HG03175 (cell line): ENCODE results near the gene HJURP.

Experiments used
- ATAC-seq: cut with Tn5 transposase; IDR thresholded peaks from one replicate; pipeline ENCODE4 v1.9.1; 2021; ENCODE audit warnings: mild to moderate bottlenecking, moderate library complexity; ENCODE audit not compliant: unreplicated experiment

HJURP gene

DNA sequence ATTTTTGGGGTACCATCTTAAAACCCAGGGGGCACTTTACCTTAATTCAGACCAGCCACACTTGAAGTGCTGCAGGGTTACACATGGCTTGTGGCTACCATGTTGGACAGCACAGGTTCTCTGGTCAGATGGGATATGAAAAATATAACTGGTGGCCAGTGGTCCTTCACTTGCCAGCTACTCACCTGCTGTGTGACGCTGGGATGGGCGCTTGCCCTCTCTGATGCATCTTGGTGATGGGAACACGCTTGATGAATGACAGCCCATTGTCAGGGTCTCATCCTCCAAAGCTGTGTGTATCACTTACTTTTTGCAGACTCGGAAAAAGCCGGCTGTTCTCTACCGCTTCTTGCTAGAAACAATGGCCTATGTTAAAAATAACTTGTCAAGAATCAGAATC is 22.5 kb downstream of the HJURP start:
- no peak for ATAC-seq

GRCh38 chr2:233831011-233831721 is 23.2 kb downstream of the HJURP start:
- ATAC-seq: no peak

GRCh38 chr2:233830111-233830802 is 24.1 kb downstream of the HJURP start:
- no peak for ATAC-seq

DNA sequence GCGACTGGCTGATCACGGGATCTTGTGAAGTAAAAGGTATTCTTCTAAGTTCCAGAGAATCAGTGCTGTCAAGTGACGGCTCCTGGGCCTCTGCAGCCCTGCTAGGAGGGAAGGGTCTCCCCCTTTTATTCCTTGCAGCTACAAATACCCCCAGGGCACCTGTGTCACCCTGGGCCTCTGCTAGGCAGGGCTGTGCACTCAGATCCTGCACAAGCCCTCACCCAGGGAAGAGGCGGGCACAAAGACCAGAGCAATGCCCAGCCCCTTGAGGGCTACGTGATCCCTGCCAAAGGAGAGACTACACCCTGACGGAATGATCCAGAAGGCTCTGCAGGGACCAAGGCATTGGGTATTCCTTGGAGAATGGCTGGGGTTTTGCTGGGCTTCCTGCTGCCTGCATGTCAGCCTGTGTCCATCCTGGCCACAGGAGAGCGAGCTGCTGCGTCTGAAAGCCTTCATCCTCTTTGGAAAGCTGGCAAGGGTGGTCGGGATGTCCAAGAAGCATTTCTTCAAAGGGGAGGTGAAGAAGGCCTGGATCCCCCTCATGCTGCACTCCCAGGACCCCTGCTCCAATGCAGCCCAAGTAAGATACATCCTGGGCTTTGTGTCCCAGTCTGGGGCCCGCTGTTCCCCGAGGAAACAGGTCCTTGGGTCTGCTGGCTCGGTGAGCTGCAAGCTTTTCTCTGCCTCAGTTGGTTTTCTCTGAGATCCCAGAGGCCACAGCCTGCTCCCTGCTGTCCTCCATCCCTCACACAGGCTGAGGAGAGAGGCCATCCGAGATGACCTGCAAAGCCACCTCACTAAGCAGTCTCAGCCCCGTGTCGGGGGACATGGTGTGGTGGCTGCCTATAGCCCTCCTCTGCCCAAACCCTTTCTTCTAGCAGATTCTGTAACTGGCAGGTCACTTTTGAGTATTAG is 24.9 kb downstream of the HJURP start:
- ATAC-seq: no peak

GRCh38 chr2:233828546-233829192 is 25.7 kb downstream of the HJURP start:
- no peak for ATAC-seq

GRCh38 chr2:233824373-233824772 is 30.0 kb downstream of the HJURP start:
- no peak for ATAC-seq

- no peak for ATAC-seq
Observed at GRCh38 chr2:233823731-233824121, 30.6 kb downstream of the HJURP start.

DNA sequence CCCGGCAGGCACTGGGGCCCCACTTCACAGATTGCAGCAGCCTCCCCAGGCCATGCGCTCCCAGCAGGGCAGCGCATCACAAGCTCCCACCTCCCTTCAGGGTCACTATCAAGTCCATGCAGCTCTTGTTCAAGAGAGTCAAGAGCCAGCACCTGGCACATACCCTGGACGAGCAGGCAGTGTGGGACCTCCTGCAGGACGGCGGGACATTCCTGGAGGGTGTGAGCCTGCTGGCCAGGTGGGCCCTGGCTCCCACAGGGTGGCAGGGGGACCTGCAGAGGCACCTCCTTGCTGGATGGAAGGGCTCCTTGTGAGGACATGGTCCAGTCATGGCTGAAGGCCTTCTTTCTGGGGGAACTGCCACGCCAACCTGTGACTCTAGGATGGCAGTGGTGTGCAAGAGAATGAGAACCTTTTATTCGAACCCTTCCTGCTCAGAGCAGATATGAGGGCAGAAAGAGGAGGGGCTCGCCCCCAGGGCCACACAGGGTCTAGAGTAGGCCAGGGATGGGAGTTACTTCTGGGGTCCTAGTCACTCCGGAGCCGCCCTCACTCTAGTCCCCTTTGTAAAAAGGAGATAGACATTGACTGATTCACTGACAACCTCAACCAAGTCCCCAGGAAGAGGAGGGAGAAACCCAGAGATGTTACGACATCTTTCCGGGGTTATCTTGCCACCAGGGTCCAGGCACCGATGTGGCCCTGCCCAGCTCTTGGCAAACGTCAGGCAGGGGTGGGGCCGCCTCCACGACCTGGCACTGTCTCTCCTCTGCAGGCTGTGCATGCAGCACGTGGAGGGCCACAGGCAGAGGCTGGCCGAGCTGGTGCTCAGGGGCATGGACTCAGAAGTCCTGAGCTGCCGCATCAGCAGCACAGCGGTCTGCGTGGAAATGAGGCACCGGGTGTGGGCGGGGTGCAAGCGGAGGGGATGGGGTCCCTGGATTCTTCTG is 31.3 kb downstream of the HJURP start:
- no peak for ATAC-seq

- ATAC-seq: no peak
Observed at GRCh38 chr2:233822101-233822771, 32.1 kb downstream of the HJURP start.

DNA sequence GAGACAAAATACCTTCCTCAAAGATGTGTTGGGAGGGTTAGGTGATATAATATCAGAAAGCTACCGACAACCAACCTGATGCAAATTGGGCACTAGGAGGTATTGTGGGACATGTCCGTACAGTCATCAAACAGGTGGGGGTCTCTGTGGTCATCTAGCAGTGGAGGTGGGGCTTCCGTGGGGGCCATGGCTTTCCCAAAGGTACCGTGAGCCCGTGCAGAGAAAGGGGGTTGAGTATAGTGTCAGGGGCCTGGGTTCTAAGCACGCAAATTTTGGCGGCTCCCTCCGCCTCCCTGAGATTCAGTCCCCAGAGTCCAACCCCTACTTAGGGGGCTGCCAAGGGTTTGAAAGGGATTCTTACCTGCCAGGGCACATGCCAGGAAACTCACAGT is 32.6 kb downstream of the HJURP start:
- no peak for ATAC-seq

DNA sequence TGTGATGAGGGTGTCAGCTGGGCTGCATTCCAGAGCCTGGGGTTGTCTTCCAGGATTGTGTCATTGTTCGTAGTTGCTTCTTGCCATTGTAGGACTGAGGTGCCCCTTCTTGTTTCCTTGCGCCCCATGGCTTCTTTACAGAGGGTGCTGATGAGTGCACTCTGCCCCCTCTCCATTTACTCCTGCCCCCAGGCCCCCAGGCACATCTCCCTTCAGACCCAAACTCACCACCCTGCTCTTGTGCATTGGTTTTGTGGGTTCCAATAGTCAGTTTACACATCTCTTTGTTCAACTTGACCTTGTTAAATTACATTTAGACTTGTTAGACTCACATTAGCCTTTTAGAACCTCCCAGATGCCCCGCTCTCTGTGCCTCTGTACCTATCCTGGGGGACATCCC is 33.1 kb downstream of the HJURP start:
- ATAC-seq: no peak

DNA sequence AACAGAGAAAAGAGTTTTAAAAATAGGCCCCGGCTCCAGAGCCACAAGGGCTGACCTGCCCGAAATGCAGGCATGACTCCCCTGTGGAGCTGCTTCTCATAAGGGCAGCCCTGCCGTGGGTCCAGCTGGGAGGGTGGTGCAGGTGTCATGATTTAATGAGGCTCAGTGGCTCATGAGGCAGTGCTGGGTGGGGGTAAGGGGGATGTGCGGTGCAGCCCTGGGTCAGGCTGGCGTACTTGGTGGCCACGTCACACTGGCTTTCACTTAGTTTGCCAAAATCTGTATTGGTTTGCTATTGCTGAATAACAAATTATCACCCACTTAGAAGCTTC is 33.6 kb downstream of the HJURP start:
- no peak for ATAC-seq

DNA sequence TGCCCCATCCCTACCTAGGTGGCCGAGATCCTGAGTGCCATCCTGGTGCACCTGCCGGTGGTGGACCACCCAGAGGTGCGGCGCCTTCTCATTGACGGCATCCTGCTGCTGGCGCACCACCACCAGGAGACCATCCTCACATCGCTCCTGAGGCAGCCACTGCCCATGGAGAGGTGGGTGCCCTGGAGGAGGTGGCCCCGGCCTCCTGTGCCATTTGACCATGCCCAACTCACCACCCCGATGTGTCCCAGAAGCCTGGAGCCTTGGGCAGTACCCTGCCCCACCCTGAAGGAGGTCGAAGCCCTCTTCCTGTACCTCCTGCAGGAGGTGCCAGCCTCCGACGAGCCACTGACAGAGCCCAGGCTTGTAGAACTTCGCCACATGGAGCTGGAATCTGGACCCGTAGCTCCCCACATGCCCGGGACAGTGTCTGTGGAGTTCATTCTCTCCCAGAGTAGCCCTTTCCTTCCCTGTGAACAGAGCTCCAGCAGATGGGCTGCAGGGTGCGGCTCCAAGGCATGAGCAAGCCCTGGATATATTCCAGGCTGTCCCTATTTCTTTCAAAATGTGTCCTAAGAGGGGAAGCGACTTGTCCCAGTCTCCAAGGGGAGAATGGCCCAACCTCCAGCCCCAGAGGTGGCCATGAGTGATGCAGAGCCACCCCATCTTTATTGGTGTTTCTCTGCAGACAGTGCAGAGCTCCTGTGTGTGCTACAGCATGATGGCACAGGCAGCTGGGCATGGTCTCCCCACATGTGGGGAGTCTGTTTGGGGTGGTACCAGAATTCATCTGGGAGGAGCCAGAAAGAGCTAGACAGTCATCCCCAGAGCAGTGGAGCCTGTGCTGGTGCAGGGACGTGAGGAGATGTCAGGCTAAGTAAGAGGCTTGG is 34.2 kb downstream of the HJURP start:
- no peak for ATAC-seq

- ATAC-seq: no peak
Observed at GRCh38 chr2:233818639-233819621, 35.4 kb downstream of the HJURP start.

GRCh38 chr2:233817995-233818638 is 36.2 kb downstream of the HJURP start:
- no peak for ATAC-seq

- ATAC-seq: no peak
Observed at GRCh38 chr2:233817361-233817911, 36.9 kb downstream of the HJURP start.

DNA sequence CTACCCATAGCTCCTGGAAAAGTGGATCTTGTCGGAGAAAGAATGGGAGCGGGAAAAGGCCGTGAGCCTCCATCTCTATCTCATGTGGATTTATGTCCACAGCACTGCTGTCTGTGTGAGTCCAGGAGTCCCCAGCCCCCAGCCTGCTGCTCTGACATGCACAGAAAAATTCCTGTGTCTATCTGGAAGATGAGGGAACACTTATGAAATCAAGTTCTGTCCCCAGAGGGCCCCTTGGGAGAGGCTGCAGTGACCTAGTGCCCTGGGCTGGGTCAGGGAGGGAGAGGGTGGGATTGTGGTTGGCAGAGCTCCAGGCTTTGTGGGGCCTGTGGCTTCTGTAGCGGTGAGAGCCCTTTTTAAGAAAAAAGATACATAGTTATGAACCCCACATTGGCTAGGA is 37.6 kb downstream of the HJURP start:
- no peak for ATAC-seq
